GM19240 (cell line): Measurements from ENCODE around the gene KRTAP1-1.
"Not testable (repeated sequence)": the region's sequence is repeated elsewhere in the genome, so short reads cannot be mapped to it uniquely, and the experiment has no call there.

Experiments
- DNase-seq: peaks from one replicate; pipeline ENCODE4 v3.0.0; 2011; ENCODE audit warnings: low spot score; ENCODE audit not compliant: insufficient read length

Gene KRTAP1-1

GRCh38 chr17:41012326-41013120, 28.7 kb downstream of the KRTAP1-1 start:
- no peak for DNase-seq

DNA sequence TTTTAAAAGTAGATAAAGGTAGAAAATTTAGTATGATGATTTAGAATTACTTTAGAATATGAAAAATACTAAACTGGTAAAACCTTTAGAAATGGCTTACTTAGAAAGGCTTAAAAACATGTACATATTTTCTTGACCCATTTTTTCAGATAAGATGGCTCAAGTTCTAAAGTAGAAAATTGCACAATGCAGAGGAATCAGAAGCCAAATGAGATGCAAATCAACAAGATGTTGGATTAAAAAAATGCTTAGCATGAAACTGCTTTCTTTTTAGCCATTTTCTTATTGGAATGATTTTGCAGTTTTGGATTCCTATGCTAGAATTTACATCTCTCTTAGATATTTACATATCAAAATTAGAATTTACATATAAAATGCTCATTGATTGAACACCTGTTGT, 30.8 kb downstream of the KRTAP1-1 start:
- no peak for DNase-seq

GRCh38 chr17:41009936-41010335, 31.3 kb downstream of the KRTAP1-1 start:
- DNase-seq, result no peak

DNA sequence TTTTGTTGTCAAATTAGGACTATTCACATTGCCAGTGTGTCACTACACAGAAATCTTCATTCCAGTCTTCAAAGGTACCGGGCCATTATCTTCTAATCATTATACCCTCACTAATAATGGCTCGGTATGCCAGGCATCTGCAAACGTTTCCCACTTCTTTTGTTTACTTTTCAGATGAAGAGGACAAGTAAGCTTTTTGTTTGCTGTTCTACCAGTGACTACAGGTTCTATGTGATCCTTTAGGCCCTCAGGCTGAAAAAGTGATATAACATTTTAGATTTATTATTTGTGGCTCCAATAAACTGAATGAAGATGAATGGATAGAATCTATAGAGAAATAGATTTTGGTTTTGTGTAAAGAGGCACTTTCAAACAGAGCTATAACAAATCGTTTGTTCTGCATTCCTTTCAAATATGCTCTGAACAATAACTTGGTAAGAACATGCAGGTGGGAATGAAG, 31.9 kb downstream of the KRTAP1-1 start:
- DNase-seq, result no peak

DNA sequence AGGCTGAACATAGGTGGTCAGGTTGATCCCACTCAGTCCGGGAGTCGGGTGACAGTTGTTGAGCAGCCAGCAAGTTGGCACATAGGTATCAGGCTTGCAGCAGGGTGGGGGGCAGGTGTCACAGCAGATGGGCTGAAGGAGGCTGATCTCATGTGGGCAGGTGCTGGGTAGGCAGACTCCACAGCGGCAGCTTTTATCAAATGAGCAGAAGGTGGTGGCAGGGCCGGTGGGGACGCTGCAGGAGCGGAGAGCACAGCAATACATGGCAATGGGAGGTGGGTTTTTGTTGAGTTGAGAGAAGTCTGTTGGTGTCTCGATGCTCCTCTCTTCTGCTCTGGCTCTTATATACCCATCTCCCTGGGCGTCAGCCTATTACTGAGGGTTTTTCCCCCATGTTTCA, 32.4 kb downstream of the KRTAP1-1 start, which contains the start of gene KRTAP3-1:
TSS of gene KRTAP3-1 (minus strand) at position 318 of the 400 bp plus-strand sequence. CDS start at position 264, 54 bp downstream.
- DNase-seq, result no peak

DNA sequence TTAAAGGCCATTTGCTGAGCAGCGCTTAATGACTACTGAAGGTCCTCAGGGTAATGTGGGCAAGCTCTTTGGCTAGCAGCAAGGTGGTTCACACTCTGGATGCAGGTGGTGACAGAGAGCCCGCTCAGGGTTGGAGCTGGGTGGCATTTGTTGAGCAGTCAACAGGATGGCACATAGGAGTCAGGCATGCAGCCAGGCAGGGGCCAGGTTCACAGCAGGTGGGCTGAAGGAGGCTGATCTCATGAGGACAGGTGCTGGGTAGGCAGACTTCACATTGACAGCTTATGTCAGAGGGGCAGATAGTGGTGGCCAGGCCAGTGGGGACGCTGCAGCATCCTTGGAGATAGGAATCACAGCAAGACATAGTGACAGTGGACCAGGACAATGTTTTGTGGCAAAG, 36.9 kb downstream of the KRTAP1-1 start:
- no peak for DNase-seq

DNA sequence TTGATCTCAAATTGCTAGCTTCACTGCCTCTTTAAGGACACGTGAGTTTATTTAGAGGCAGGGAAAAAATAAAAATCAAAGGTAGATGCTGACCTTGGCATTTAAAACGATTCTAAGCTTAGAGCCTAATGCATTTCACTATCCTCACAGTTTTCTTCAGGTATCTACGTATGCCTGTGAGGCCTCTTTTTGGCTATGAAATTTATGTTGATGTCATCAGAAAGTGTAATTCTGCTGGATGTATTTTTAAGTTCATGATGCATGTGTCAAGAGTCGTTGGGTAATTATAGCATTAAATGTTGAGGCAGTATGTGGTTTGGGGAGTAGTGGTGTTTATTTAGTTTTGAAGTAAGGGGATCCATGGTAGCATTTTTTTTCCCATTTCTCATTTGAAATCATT, 37.3 kb downstream of the KRTAP1-1 start:
- no peak for DNase-seq

- no peak for DNase-seq
Observed at GRCh38 chr17:41002814-41003213, 38.4 kb downstream of the KRTAP1-1 start.

DNA sequence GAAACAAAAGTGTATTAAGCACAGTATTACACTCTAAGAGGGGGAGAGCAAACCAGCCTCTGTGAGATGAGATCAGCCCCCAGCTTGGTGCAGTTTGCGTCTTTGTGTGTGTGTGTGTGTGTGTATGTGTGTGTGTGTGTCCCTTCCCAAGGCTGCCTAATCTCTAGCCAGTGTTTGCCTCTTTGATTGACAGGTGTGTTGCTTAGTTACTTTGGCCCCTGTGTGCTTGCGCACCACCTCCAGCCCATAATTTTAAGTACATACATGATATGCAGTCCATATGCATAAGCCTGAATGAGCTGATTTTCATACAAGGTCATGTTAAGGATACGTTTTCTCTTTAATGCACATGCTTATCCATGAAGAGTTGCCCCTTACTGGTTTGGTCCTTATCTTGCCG, 39.5 kb downstream of the KRTAP1-1 start:
- DNase-seq, result no peak

GRCh38 chr17:40999563-40999962, 41.7 kb downstream of the KRTAP1-1 start, which contains the start of gene KRTAP3-2:
TSS of gene KRTAP3-2 (minus strand) at chr17:40999906. CDS start at chr17:40999853, 53 bp downstream.
- not testable (repeated sequence) for DNase-seq

- no peak for DNase-seq
Observed at GRCh38 chr17:40997361-40997760, 43.9 kb downstream of the KRTAP1-1 start.

GRCh38 chr17:40996829-40997228, 44.4 kb downstream of the KRTAP1-1 start:
- DNase-seq, result no peak

GRCh38 chr17:40995116-40995515, 46.1 kb downstream of the KRTAP1-1 start:
- DNase-seq, result no peak

DNA sequence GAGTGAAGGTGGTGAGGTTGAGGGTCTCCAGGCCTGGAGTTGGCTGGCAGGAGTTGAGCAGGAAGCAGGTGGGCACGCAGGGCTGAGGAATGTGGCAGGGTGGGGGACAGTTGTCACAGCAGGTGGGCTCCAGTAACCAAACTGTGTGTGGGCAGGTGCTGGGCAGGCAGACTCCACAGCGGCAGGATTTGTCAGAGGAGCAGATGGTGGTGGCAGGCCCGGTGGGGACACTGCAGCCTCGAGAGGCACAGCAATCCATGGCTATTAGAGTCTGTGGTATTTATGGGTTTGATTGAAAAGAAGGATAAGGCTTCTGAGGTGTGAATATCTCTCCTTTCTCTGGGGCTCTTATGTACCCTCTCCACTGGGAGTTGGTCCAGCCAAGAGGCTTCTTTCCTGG, 47.4 kb downstream of the KRTAP1-1 start, which contains the start of gene KRTAP3-3:
TSS of gene KRTAP3-3 (minus strand) at position 326 of the 400 bp plus-strand sequence. CDS start at position 259, 67 bp downstream.
- no peak for DNase-seq

DNA sequence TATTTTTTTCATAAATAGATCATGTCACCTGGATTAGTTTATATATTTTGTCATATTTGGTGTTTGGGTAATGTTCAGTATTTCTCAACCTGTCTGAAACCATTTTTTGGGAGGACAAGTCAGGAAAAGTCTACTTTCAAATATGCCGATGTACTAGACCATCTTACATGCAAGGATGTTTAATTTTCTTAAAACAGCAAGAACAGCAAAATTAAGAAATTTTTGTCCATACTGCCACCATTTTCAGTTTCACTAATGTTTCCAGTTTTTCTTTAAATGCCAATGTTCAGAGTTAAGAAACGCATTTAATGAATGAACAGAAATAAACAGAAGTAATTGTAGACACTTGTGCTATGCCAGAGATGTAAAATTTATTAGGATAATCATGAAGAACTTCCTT, 48.2 kb downstream of the KRTAP1-1 start:
- no peak for DNase-seq

DNA sequence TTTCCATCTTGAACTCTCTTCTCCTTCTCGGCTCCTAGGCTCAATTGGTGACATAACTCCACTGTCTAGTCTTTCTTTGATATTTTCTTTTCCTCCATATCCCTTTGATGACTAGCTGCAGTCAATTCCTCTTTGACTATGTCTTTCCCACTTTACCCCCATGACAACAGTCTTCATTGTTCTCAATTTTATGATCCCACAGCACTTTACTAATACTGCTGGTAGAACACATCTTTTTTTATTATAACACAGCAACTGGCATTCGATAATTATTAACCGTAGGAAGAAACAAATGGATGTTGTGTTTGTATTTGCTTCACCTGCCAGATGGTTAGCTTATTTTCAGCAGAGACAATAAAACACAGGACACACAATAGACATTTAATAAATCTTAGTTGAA, 48.6 kb downstream of the KRTAP1-1 start:
- DNase-seq, result no peak
